Subcutaneous adipose tissue (tissue), 4 donors: ENCODE measurements around the gene COL8A2. TPM values are rescaled to one million over a fixed set of nuclear protein-coding genes. Genes with fewer than 3 reads are reported as not detected.

Source experiments
- CTCF ChIP-seq: fragments of 450-650 bp; IDR thresholded peaks from one replicate; pipeline ENCODE4 v1.5.1; 2016; ENCODE audit warnings: low read depth, mild to moderate bottlenecking, control low read depth, antibody characterized with exemption, moderate library complexity
- total RNA-seq, 4 donors: library from RNA; depleted of rRNA; stranded (reverse); fragments of >200 nt; gene quantifications; one replicate each; pipeline ENCODE4 v1.1.0, GENCODE V29; 2016

The COL8A2 gene
- total RNA-seq, 4 donors from 2014 or later: 1.1 to 5.9 (median 3.3) TPM

DNA sequence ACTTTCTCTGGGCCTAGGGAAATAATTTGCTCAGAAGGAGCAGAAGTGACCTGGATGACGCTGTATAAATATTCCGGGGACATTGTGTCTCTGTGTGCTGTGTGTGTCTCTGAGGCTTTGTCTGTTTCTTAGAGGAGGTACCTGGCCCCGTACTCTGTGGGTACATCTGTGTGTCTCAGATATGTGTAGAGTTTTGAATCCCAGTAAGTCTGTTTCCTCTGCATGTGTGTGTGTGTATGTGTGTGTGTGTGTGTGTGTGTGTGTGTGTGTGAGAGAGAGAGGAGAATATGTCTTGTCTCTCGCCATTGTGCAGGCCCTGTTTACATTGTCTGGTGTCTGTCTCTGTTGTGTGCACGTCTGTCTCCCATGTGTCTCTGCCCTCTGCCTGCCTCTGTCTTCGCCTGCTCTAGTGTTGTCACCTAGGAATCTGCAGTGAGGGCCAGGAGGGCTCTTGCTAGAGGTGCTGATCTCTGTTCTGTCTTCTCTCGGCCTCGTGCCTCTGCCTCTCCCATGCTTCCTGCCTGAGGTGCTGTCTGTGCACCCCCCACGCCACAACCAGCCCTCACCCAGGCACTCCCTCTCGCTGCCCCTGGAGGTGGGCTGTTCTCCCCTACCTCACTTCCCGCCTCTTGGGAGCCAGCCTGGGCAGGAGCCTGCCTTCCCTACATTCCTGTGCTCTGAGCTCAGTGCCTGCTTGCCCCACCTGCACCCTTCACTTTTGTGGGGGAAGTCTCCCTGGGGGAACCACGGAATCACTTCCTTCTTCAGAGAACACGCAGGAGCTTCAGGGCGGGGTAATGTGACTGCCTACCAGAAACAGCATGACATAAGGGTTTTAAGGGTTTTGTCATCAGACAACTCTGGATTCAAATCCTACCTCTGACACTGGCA lies 36.9 kb upstream of the COL8A2 start:
- no peak for TF ChIP-seq CTCF

GRCh38 chr1:36160949-36161485 lies 36.0 kb upstream of the COL8A2 start:
- no peak for TF ChIP-seq CTCF

DNA sequence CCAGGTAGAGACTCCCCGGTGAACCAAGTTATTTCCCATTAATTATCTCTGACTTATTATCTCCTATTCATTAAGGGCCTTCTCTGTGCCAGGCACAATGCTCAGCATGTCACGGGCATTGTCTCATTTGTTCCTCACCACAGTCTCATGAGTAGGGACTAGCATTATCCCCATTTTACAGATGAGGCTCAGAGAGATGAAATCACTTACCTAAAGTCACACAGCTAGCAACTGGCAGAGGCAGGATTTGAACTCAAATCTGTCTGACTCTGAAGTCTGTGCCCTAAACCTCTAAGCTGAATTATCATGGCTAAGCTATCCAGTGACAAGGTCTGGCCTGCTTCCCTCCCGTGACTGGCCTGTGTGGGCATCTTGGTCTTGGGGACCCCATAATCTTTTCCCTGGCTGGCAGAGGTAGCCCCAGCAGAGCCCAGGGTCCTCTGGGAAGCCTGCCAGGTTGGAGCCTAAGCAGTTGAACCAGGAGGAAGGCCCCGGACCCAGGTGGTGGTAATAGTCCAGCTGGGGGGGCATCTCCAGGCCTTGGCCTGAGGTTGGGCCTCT lies 35.4 kb upstream of the COL8A2 start:
- TF ChIP-seq CTCF: no peak

GRCh38 chr1:36159614-36160387 lies 34.8 kb upstream of the COL8A2 start:
- TF ChIP-seq CTCF: no peak

DNA sequence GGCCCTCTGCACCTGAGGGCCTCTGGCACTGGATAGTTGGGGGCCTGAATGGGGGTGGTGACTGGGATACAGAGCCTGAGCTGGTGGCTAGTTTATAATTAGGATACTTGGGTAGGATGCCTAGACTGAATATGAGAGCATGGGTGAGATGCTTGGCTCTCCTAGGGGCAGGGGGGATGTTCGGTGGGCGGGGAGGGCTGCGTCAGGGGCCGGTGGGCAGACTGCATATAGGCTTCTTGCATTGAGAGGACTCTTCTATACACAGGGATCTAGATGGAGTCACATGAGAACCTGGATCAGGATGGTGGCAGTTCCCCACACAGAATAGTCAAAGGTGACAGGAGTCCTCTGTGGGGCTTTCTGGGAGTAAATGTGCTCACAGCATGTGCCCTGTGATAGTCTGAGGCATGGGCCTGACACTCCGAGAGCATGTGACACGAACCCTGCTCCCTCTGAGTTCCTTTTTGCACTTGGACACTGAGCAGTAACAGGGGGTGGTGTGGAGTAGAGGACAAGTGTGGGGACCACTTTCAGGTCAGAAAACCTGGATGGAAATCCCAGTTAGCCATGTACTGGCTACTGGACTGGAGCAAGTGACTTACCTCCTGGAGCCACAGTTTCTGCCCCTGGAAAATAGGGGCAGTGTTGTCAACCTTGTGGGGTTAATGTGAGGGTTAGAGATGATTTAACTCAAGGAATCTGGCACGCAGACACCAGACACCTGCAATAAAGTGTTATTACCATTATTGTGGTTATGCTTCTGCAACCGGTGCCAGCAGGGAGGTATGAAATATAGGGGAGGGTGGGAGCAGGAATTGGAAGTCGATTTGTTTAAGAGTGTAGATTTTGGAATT lies 33.2 kb upstream of the COL8A2 start:
- no peak for TF ChIP-seq CTCF

DNA sequence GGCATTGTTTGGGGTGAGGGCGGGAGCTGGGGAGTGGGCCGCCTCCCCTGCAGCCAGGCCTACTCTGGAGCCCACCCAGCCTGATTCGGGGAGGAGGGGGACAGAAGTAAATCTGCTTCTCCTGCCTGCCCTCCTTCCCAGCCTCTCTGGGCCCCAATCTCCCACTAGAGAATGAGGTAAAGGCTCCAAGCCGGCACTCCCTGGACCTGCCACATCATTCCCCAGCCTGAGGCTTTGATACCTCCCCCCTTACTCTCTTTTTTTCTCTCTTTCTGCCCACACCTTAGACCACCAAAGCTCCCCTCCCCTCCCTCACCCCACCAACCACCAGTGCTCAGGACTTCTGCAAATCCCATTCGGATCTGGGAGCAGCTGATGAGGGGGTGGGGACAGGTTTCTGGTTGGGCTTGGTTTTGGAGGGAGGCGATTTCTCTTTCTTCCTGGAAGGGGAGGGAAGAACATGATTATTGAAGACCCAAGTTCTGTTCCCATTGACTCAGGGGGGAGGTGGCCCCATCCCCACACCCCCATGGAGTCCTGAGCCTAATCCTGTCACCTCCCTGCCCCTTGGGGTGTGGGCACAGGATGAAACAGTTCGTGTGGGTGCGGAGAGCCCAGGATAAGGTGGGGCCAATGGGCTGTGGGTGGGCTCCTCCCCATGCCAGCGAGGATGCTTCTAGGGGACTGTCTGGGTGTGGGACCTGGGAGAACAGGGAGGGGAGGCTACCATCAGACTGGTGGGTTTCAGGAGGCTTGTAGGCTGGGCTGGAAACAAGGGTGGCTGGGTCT lies 32.3 kb upstream of the COL8A2 start:
- TF ChIP-seq CTCF: no peak
